ENCODE measurements around the gene TARBP1. TPM values are rescaled to one million over a fixed set of nuclear protein-coding genes. Genes with fewer than 3 reads are reported as not detected.

TARBP1 gene
- total RNA-seq, 4 donors from 2014 or later, result 27.1 to 58.1 (median 31.3) TPM

DNA sequence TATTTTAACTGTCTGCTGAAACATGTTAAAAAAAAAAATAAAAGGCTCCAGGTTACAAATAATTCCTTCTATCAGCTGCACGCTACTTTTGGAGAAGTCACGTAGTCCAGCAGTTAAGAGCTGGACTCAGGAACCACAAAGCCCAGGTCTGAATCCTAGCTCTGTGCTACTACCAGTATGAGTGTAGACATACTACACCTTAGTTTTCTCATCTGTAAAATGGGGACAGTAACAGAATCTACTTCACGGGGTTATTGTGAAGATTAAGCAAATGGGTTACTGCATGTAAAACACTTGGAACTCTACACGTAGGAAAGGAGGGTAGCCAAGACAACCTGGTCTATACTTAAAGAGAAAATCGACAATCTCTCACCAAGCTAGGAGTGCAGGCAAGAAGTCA lies 48.3 kb downstream of the TARBP1 start:
- Histone ChIP-seq H3K4me3 (replicated peaks in 1 of 3) (no peak overlapping the region), H3K36me3 (peaks cover 10 to 13% of the 10 kb centered on the region in 2 donors), H3K4me1 (no peaks in the 10 kb centered on the region), H3K27ac (no peak overlapping the region), H3K27me3 (no peaks in the 10 kb centered on the region), H3K9me3 (no peaks in the 10 kb centered on the region)
- 96 to 99% methylated on average over 5 of the region's 5 CpGs for WGBS, 2 donors
- intact Hi-C loops (cut with DNase I), result no loop called here
- DNase-seq, result no peak
- TF ChIP-seq POLR2A (IDR thresholded peaks at IDR 0.05), result no peak
- TF ChIP-seq, protein P1, sequence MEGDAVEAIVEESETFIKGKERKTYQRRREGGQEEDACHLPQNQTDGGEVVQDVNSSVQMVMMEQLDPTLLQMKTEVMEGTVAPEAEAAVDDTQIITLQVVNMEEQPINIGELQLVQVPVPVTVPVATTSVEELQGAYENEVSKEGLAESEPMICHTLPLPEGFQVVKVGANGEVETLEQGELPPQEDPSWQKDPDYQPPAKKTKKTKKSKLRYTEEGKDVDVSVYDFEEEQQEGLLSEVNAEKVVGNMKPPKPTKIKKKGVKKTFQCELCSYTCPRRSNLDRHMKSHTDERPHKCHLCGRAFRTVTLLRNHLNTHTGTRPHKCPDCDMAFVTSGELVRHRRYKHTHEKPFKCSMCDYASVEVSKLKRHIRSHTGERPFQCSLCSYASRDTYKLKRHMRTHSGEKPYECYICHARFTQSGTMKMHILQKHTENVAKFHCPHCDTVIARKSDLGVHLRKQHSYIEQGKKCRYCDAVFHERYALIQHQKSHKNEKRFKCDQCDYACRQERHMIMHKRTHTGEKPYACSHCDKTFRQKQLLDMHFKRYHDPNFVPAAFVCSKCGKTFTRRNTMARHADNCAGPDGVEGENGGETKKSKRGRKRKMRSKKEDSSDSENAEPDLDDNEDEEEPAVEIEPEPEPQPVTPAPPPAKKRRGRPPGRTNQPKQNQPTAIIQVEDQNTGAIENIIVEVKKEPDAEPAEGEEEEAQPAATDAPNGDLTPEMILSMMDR (IDR thresholded peaks at IDR 0.05), result no peak

DNA sequence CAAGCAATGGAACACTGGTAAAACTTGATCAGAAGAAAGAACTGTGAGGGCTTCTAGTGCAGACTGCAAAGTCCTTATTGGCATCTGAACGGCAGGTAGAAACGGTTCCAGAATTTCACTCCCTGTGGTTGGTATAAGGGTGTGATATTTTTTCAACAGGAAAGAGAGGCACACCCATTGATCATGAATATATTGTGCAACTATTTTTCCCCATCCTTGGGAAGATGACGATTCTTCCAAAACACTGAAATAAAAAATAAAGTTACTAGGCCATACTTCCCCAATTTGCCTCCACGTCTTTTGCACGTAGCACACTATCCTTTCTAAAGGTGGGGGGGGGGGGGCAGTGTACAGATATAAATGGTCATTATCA lies 49.6 kb downstream of the TARBP1 start:
- intact Hi-C loops (cut with DNase I), result no loop called here
- H3K9me3 ChIP-seq, result no peaks in the 10 kb centered on the region
- 92 to 96% methylated on average over 5 of the region's 5 CpGs for WGBS, 2 donors
- H3K27me3 ChIP-seq, result no peaks in the 10 kb centered on the region
- TF ChIP-seq POLR2A (IDR thresholded peaks at IDR 0.05), result no peak
- TF ChIP-seq, protein P1 (IDR thresholded peaks at IDR 0.05), result no peak
- no peak overlapping the region for H3K27ac ChIP-seq
- no peaks in the 10 kb centered on the region for H3K4me1 ChIP-seq
- DNase-seq, result no peak
- peaks cover 10 to 20% of the 10 kb centered on the region in 2 donors for H3K36me3 ChIP-seq
- no peak overlapping the region for H3K4me3 ChIP-seq (replicated peaks in 1 of 3)

DNA sequence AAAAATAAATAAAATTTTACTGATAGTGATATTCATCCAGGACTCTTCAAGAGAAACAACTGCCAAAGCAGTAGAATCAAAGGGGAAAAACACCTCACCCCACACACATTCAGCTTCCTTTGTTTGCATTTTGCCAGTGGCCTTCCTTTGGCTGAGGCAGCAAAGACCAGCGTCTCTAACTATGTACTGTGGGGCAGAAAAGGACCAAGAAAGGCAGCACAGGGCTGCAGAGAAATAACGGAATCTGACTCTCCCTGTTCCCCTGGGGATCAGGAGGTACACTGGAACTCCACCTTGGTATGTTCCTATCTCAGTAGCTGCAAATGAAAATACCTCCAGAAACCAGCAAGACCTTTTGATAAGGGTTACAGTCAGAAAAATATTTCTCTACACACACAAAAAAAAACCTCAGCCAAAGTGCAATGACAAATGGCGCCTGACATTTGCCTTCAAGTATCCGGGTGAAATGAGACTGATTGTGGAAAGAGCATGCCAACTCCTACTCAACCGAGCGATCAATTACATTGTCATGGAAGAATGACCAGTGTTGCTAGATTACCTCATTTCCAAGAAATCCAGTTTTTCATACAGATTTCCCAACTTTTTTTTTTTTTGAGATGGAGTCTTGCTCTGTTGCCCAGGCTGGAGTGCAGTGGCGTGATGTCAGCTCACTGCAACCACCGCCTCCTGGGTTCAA lies 50.9 kb downstream of the TARBP1 start:
- Histone ChIP-seq H3K36me3 (peaks cover 10 to 21% of the 10 kb centered on the region in 2 donors), H3K4me1 (no peaks in the 10 kb centered on the region), H3K27ac (no peak overlapping the region), H3K4me3 (replicated peaks in 1 of 3) (no peak overlapping the region), H3K9me3 (no peaks in the 10 kb centered on the region), H3K27me3 (no peaks in the 10 kb centered on the region)
- 85 to 86% methylated on average over 8 of the region's 8 CpGs for WGBS, 2 donors
- no peak for DNase-seq
- intact Hi-C loops (cut with DNase I), result no loop called here
- no peak for TF ChIP-seq POLR2A (IDR thresholded peaks at IDR 0.05)
- TF ChIP-seq, protein P1 (IDR thresholded peaks at IDR 0.05), result no peak

DNA sequence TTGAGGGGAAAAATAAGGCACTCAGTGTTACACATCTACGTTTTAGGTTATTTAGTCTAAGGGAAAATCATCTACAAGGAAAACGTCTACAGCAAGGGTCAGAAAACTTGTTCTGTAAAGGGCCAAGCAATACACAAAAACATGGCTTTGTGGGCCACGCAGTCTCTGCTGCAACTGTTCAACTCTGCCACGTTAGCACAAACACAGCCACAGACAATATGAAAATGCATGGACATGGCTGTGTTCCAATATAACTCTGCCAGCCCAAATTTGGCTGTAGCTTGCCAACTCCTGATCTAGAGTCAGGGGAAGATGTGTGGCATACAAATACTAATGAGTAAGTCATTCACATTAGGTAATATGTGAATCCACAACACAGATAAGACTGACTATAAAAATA lies 65.0 kb downstream of the TARBP1 start:
- WGBS, 2 donors, result 85 to 93% methylated on average over 4 of the region's 4 CpGs
- Histone ChIP-seq H3K36me3 (peaks cover 0 to 11% of the 10 kb centered on the region in 2 donors), H3K4me1 (no peaks in the 10 kb centered on the region), H3K27me3 (no peaks in the 10 kb centered on the region), H3K27ac (no peak overlapping the region), H3K9me3 (no peaks in the 10 kb centered on the region), H3K4me3 (replicated peaks in 1 of 3) (no peak overlapping the region)
- no peak for DNase-seq
- intact Hi-C loops (cut with DNase I), result no loop called here
- TF ChIP-seq, protein P1 (IDR thresholded peaks at IDR 0.05), result no peak
- TF ChIP-seq POLR2A (IDR thresholded peaks at IDR 0.05), result no peak

DNA sequence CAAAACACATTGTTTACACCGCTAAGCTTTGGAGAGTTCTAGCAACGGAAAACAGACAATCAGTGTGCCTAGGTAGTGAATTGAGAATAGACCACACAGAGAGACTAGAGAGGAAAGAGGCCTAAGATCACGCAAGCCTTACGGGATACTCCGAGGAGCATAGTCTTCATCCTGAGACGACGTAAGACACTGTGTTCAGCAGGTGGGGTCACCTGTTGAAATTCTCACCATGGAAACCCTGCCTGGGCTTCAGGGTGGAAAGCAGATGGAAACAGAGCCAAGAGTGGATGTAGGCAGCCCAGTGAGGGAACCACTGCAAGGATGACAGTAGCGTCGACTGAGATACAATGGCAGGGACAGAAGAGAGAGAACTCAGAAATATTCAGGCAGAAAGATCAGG lies 65.5 kb downstream of the TARBP1 start:
- peaks cover 0 to 11% of the 10 kb centered on the region in 2 donors for H3K36me3 ChIP-seq
- no peak for DNase-seq
- no peaks in the 10 kb centered on the region for H3K4me1 ChIP-seq
- no peaks in the 10 kb centered on the region for H3K9me3 ChIP-seq
- H3K27ac ChIP-seq, result no peak overlapping the region
- TF ChIP-seq, protein P1 (IDR thresholded peaks at IDR 0.05), result no peak
- TF ChIP-seq POLR2A (IDR thresholded peaks at IDR 0.05), result no peak
- intact Hi-C loops (cut with DNase I), result no loop called here
- WGBS, 2 donors, result 96% methylated on average over 9 of the region's 9 CpGs
- no peak overlapping the region for H3K4me3 ChIP-seq (replicated peaks in 1 of 3)
- H3K27me3 ChIP-seq, result no peaks in the 10 kb centered on the region

Measured in thyroid gland (tissue), 4 donors.